ENCODE measurements around the gene GLDN.

DNA sequence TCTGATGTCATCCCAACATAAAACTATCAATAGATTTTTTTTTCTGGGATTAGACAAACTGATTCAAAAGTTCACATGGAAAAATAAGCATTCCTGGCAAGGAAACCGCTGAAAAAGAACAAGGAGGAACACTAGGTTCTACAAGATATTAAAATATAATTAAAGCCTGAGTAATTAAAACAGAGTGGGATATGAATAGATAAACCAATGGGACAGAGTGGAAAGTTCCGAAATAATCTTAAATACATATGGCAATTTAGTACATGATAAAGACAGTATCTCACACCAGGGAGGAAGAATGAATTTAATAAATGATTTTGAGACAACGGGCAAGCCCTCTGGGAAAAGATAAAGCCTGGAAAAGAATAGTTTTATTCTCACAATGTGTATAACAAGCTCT lies 4.7 kb downstream of the GLDN start:
- TF ChIP-seq, protein P1, sequence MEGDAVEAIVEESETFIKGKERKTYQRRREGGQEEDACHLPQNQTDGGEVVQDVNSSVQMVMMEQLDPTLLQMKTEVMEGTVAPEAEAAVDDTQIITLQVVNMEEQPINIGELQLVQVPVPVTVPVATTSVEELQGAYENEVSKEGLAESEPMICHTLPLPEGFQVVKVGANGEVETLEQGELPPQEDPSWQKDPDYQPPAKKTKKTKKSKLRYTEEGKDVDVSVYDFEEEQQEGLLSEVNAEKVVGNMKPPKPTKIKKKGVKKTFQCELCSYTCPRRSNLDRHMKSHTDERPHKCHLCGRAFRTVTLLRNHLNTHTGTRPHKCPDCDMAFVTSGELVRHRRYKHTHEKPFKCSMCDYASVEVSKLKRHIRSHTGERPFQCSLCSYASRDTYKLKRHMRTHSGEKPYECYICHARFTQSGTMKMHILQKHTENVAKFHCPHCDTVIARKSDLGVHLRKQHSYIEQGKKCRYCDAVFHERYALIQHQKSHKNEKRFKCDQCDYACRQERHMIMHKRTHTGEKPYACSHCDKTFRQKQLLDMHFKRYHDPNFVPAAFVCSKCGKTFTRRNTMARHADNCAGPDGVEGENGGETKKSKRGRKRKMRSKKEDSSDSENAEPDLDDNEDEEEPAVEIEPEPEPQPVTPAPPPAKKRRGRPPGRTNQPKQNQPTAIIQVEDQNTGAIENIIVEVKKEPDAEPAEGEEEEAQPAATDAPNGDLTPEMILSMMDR (IDR thresholded peaks at IDR 0.05; ENCODE audit: low read length) = no peak
- TF ChIP-seq EZH2phosphoT487 (IDR thresholded peaks at IDR 0.05; ENCODE audit: low read length) = no peak
